RWPE2 (cell line): ENCODE data around the gene TAS2R4.
"Not testable (repeated sequence)": the region's sequence is repeated elsewhere in the genome, so short reads cannot be mapped to it uniquely, and the experiment has no call there.

Experiments used
- ATAC-seq: fragments of 200-7000 bp; cut with Tn5 transposase; 3 replicates; pipeline ENCODE4 v1.9.1; 2021; ENCODE audit warnings: low read depth
- DNase-seq: peaks from one replicate; pipeline ENCODE4 v3.0.0-alpha.2; 2020; ENCODE audit warnings: low spot score
- H3K27ac ChIP-seq: fragments of 450-650 bp; 2 replicates; pipeline ENCODE4 v1.5.1; 2017; ENCODE audit warnings: mild to moderate bottlenecking; ENCODE audit not compliant: poor library complexity, severe bottlenecking
- H3K27me3 ChIP-seq: fragments of 250-450 bp; sonication (Bioruptor Pico); 2 replicates; pipeline ENCODE4 v1.5.1; 2021; ENCODE audit warnings: mild to moderate bottlenecking, moderate library complexity; ENCODE audit not compliant: insufficient read depth, poor library complexity, severe bottlenecking
- H3K36me3 ChIP-seq: fragments of 250-450 bp; sonication (Bioruptor Pico); 2 replicates; pipeline ENCODE4 v1.5.1; 2020; ENCODE audit warnings: low read depth, mild to moderate bottlenecking, moderate library complexity
- H3K4me1 ChIP-seq: fragments of 250-450 bp; sonication (Bioruptor Pico); 2 replicates; pipeline ENCODE4 v1.5.1; 2021; ENCODE audit warnings: mild to moderate bottlenecking, moderate library complexity; ENCODE audit not compliant: insufficient read depth, poor library complexity, severe bottlenecking
- H3K4me3 ChIP-seq: fragments of 250-450 bp; sonication (Bioruptor Pico); 2 replicates; pipeline ENCODE4 v1.5.1; 2021; ENCODE audit warnings: mild to moderate bottlenecking, moderate library complexity; ENCODE audit not compliant: severe bottlenecking
- H3K9me3 ChIP-seq: fragments of 250-450 bp; sonication (Bioruptor Pico); 2 replicates; pipeline ENCODE4 v1.5.1; 2021; ENCODE audit warnings: mild to moderate bottlenecking, moderate library complexity; ENCODE audit not compliant: severe bottlenecking
- TF ChIP-seq, protein P1 (sequence below): fragments of 450-650 bp; IDR thresholded peaks from one replicate; pipeline ENCODE4 v1.5.1; 2017; ENCODE audit warnings: mild to moderate bottlenecking, moderate library complexity; ENCODE audit not compliant: poor library complexity, severe bottlenecking

The TAS2R4 gene

DNA sequence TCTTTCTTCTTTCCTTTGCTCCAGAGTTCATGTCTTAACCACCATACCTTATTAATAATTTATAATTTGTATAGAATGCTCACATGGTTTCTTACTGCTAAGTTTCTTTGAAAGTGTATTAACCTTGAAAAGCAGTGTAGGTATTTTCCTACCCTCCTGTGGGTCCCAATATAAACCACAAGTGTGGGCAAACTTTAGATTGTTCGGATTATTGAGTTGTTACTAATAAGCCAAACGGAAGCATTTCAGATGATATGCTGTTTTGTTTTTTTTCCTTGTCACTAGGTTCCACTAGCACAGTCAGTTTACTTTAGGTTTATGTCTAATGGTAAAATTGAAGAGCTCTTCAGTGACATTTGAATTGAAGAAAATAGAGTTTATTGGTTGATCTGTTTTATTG lies 28.1 kb upstream of the TAS2R4 start:
- ATAC-seq: no peak
- H3K36me3 ChIP-seq: peaks cover 98% of the 10 kb centered on the region

DNA sequence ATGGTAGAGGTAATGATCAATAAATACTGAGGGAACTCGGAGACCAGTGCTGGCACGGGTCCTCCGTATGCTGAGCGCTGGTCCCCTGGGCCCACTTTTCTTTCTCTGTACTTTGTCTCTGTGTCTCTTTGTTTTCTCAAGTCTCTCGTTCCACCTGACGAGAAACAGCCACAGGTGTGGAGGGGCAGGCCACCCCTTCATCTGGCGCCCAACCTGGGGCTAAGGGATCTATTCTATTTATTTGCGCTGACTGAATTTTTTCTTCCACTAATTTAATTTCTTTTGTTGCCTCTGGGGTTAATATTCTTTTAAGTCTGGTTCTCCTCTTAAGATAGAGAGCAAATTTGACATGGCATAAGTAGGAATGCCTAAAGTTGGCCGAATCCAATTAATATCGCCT lies 24.6 kb upstream of the TAS2R4 start:
- H3K27me3 ChIP-seq, DNase-seq, H3K9me3 ChIP-seq, H3K4me3 ChIP-seq, ATAC-seq, H3K27ac ChIP-seq, H3K4me1 ChIP-seq: not testable (repeated sequence)
- peaks cover 81% of the 10 kb centered on the region for H3K36me3 ChIP-seq

More for the DNA sequence above, 28.1 kb upstream of the TAS2R4 start:
- peaks cover 8% of the 10 kb centered on the region for H3K9me3 ChIP-seq
- H3K4me3 ChIP-seq: no peak overlapping the region
- TF ChIP-seq, protein P1, sequence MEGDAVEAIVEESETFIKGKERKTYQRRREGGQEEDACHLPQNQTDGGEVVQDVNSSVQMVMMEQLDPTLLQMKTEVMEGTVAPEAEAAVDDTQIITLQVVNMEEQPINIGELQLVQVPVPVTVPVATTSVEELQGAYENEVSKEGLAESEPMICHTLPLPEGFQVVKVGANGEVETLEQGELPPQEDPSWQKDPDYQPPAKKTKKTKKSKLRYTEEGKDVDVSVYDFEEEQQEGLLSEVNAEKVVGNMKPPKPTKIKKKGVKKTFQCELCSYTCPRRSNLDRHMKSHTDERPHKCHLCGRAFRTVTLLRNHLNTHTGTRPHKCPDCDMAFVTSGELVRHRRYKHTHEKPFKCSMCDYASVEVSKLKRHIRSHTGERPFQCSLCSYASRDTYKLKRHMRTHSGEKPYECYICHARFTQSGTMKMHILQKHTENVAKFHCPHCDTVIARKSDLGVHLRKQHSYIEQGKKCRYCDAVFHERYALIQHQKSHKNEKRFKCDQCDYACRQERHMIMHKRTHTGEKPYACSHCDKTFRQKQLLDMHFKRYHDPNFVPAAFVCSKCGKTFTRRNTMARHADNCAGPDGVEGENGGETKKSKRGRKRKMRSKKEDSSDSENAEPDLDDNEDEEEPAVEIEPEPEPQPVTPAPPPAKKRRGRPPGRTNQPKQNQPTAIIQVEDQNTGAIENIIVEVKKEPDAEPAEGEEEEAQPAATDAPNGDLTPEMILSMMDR: no peak
- no peak for DNase-seq
- no peaks in the 10 kb centered on the region for H3K27me3 ChIP-seq
- H3K27ac ChIP-seq: no peak overlapping the region
- H3K4me1 ChIP-seq: no peaks in the 10 kb centered on the region

DNA sequence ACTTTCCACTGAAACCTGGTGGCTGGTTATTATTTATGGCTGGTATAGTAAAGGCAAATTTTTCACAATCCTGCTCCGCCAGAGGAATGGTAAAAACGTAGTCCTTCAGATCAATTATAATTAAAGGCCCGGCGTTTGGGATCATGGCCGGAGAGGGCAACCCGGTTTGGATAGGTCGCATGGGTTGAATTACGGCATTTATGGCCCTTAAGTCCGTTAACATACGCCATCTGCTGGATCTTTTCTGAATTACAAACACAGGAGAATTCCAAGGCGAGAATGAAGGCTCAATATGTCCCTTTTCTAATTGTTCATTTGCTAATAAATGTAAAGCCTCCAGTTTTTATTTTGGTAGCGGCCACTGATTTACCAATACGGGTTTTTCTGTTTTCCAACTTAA lies 23.8 kb upstream of the TAS2R4 start:
- H3K4me3 ChIP-seq: no peak overlapping the region
- no peaks in the 10 kb centered on the region for H3K4me1 ChIP-seq
- peaks cover 81% of the 10 kb centered on the region for H3K36me3 ChIP-seq
- peaks cover 8% of the 10 kb centered on the region for H3K9me3 ChIP-seq
- TF ChIP-seq, protein P1: peak; percentile 26
- ATAC-seq: no peak
- H3K27ac ChIP-seq: no peak overlapping the region
- no peaks in the 10 kb centered on the region for H3K27me3 ChIP-seq
- no peak for DNase-seq

DNA sequence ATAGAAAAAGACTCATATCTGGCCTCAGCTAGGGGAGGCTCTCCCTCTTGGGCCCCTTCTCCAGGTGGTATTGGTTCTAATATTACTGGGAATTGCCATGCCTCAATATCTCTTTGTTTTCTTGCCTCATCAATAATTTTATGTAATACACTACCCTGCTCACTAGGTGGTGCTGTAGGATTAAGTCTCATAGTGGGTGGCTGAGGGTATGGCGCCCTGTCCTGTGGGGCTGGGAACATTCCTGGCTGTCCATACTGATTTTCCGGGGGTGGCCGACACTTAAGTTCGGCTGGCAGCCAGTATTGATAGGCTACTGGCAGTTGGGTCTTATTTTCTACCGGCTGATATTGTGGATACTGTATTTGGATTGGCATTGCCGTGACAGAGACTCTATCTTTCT lies 21.5 kb upstream of the TAS2R4 start:
- Histone ChIP-seq H3K27me3 (no peaks in the 10 kb centered on the region), H3K4me1 (no peaks in the 10 kb centered on the region), H3K27ac (no peak overlapping the region), H3K36me3 (peaks cover 70% of the 10 kb centered on the region), H3K9me3 (peaks cover 8% of the 10 kb centered on the region), H3K4me3 (no peak overlapping the region)
- DNase-seq (no peak), ATAC-seq (no peak)
- TF ChIP-seq, protein P1: peak; percentile 42

DNA sequence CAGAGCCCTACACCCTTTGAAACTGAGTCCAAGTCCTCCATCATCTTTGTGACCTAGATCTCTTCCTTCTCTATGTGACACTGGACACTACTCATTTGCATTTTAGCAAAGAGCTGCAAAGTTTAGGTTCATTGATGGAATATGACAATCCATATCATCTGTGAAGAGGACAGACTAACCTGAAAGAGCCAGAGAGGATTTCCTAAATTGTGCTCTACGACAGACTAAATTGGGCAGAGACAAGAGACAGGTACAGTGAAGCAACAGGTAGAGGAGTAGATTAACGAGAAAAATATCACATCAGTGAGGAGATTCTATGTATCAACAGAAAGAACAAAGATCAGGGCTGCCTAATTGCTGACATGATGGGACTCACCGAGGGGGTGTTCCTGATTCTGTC lies 12.7 kb upstream of the TAS2R4 start, which contains the start of gene TAS2R3:
Gene TAS2R3, plus strand, starts transcription at position 301 of the 400 bp plus-strand sequence. Its CDS starts 62 bp downstream, at position 363.
- no peaks in the 10 kb centered on the region for H3K4me1 ChIP-seq

DNA sequence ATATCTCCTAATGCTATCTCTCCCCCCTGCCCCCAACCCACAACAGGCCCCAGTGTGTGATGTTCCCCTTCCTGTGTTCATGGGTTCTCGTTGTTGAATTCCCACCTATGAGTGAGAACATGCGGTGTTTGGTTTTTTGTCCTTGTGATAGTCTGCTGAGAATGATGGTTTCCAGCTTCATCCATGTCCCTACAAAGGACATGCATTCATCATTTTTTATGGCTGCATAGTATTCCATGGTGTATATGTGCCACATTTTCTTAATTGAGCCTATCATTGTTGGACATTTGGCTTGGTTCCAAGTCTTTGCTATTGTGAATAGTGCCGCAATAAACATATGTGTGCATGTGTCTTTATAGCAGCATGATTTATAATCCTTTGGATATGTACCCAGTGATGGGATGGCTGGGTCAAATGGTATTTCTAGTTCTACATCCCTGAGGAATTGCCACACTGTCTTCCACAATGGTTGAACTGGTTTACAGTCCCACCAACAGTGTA lies 6.3 kb upstream of the TAS2R4 start:
- not testable (repeated sequence) for H3K4me1 ChIP-seq, ATAC-seq, DNase-seq

More for the DNA sequence above, 12.7 kb upstream of the TAS2R4 start, which contains the start of gene TAS2R3:
- Histone ChIP-seq H3K36me3 (peaks cover 7% of the 10 kb centered on the region), H3K27me3 (no peaks in the 10 kb centered on the region), H3K9me3 (no peaks in the 10 kb centered on the region), H3K4me3 (no peak within 1 kb of the TSS), H3K27ac (no peak within 1 kb of the TSS)
- TF ChIP-seq, protein P1: no peak
- DNase-seq: no peak
- no peak for ATAC-seq

More for the DNA sequence above, 6.3 kb upstream of the TAS2R4 start:
- H3K27ac ChIP-seq, H3K4me3 ChIP-seq, H3K27me3 ChIP-seq, H3K36me3 ChIP-seq, H3K9me3 ChIP-seq: not testable (repeated sequence)
